ENCODE data around the gene SOX10. TPM values are rescaled to one million over a fixed set of nuclear protein-coding genes. Genes with fewer than 3 reads are reported as not detected.

Gene SOX10
- total RNA-seq, 2 experiments from 2014 or later, result not detected

DNA sequence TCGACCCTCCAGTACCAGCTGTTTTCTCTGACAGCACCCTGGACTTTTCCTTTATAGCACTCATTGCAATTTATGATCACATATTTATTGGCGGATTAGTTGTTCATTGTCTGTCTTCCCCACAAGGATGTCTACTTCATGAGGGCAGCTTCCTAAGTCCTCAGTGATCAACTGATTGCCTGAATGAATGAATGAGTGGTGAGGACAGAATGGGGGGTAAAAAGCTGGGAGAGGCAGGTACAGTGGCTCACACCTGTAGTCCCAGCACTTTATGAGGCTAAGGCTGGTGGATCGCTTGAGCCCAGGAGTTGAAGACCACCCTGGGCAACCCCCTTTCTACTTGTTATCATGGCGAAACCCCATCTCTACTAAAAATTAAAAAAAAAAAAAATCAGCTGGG is 11.1 kb upstream of the SOX10 start:
- no TSS peak for BruUV-seq (replicated peaks)
- ChIA-PET POLR2A (interaction anchor here (0.6 to 0.7 kb wide), 2 partner anchors 154 to 453 kb away, joined by 3 read pairs; no protein-coding TSS in a partner anchor), CTCF (ENCODE audit: unreplicated experiment) (no interaction called here)
- Histone ChIP-seq H3K27ac (ENCODE audit: low read depth, low read length, poor library complexity, severe bottlenecking) (no peak overlapping the region), H4K20me1 (ENCODE audit: insufficient read depth, low read length) (no peaks in the 10 kb centered on the region), H3K36me3 (ENCODE audit: insufficient read depth, low read length) (no peaks in the 10 kb centered on the region), H3K79me2 (ENCODE audit: insufficient read depth, low read depth, low read length) (no peaks in the 10 kb centered on the region), H3K4me3 (ENCODE audit: low read depth, low read length, poor library complexity, severe bottlenecking) (no peak overlapping the region), H3K9me2 (ENCODE audit: insufficient read depth, low read length) (no peaks in the 10 kb centered on the region), H3K9me3 (ENCODE audit: low read length) (no peaks in the 10 kb centered on the region), H3K4me1 (ENCODE audit: insufficient read depth, low read length, poor library complexity, severe bottlenecking) (peaks cover 13% of the 10 kb centered on the region), H2AFZ (ENCODE audit: low read length) (no peak overlapping the region), H3K4me2 (ENCODE audit: low read length) (no peak overlapping the region)
- no peak for DNase-seq (ENCODE audit: low spot score)
- TF ChIP-seq EZH2phosphoT487 (IDR thresholded peaks at IDR 0.05; ENCODE audit: borderline replicate concordance, low read depth, low read length), result no peak
- TF ChIP-seq, protein P1, sequence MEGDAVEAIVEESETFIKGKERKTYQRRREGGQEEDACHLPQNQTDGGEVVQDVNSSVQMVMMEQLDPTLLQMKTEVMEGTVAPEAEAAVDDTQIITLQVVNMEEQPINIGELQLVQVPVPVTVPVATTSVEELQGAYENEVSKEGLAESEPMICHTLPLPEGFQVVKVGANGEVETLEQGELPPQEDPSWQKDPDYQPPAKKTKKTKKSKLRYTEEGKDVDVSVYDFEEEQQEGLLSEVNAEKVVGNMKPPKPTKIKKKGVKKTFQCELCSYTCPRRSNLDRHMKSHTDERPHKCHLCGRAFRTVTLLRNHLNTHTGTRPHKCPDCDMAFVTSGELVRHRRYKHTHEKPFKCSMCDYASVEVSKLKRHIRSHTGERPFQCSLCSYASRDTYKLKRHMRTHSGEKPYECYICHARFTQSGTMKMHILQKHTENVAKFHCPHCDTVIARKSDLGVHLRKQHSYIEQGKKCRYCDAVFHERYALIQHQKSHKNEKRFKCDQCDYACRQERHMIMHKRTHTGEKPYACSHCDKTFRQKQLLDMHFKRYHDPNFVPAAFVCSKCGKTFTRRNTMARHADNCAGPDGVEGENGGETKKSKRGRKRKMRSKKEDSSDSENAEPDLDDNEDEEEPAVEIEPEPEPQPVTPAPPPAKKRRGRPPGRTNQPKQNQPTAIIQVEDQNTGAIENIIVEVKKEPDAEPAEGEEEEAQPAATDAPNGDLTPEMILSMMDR (conservative IDR thresholded peaks at IDR 0.05; ENCODE audit: low read length), result no peak
- intact Hi-C loops (cut with micrococcal nuclease; ENCODE audit: unreplicated experiment), result no loop called here

DNA sequence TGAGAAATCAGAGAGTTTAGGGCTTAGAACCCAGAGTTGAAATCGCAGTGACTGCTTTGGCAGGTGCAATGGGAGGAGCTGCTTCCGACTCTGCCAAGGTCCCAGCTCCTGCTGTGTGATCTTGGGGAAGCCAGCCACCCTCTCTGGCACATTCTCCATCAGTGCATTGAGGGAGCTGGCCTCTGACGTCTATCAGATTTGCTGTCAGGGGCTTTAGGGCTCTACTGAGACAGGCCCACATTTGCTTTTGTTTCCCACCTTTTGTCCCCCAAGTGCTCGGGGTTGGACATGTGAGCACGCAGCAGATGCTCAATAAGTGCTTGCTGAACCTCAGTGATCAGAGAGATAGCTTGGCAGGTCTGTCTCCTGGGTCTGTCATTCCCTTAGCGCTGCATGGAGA is 10.6 kb upstream of the SOX10 start:
- Histone ChIP-seq H3K27ac (ENCODE audit: low read depth, low read length, poor library complexity, severe bottlenecking) (no peak overlapping the region), H3K9me3 (ENCODE audit: low read length) (no peaks in the 10 kb centered on the region), H3K9me2 (ENCODE audit: insufficient read depth, low read length) (no peaks in the 10 kb centered on the region), H2AFZ (ENCODE audit: low read length) (no peak overlapping the region), H3K36me3 (ENCODE audit: insufficient read depth, low read length) (no peaks in the 10 kb centered on the region), H3K4me2 (ENCODE audit: low read length) (no peak overlapping the region), H4K20me1 (ENCODE audit: insufficient read depth, low read length) (no peaks in the 10 kb centered on the region), H3K79me2 (ENCODE audit: insufficient read depth, low read depth, low read length) (no peaks in the 10 kb centered on the region), H3K4me3 (ENCODE audit: low read depth, low read length, poor library complexity, severe bottlenecking) (no peak overlapping the region), H3K4me1 (ENCODE audit: insufficient read depth, low read length, poor library complexity, severe bottlenecking) (peaks cover 13% of the 10 kb centered on the region)
- DNase-seq (ENCODE audit: low spot score), result no peak
- BruUV-seq (replicated peaks), result no TSS peak
- TF ChIP-seq EZH2phosphoT487 (IDR thresholded peaks at IDR 0.05; ENCODE audit: borderline replicate concordance, low read depth, low read length), result no peak
- TF ChIP-seq, protein P1 (conservative IDR thresholded peaks at IDR 0.05; ENCODE audit: low read length), result no peak
- ChIA-PET POLR2A (no interaction called here), CTCF (ENCODE audit: unreplicated experiment) (no interaction called here)
- intact Hi-C loops (cut with micrococcal nuclease; ENCODE audit: unreplicated experiment), result no loop called here

DNA sequence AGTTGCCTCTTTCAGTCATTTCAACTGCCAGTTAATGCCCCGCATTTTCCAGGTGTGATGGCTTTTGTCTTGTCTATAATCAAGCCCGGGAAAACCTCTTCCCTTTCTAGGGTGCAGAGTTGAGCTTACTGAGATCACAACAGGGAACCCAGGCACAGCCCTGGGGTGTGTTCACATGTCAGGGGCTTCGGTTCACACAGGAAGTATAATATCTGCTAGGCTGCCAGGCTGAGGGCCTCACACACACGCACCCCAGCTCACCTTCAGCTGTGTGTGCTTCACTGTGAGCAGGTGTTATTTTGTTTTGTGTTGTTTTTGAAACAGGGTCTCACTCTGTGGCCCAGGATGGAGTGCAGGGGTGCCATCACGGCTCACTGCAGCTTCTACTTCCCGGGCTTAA is 9.7 kb upstream of the SOX10 start:
- ChIA-PET POLR2A (interaction anchor here (0.6 kb wide), 1 partner anchor 576 kb away, joined by 4 read pairs; the partner anchor contains the start of gene DMC1), CTCF (ENCODE audit: unreplicated experiment) (no interaction called here)
- BruUV-seq (replicated peaks), result no TSS peak

More for the DNA sequence above, 9.7 kb upstream of the SOX10 start:
- Histone ChIP-seq H3K36me3 (ENCODE audit: insufficient read depth, low read length) (no peaks in the 10 kb centered on the region), H4K20me1 (ENCODE audit: insufficient read depth, low read length) (no peaks in the 10 kb centered on the region), H3K27ac (ENCODE audit: low read depth, low read length, poor library complexity, severe bottlenecking) (no peak overlapping the region), H3K4me1 (ENCODE audit: insufficient read depth, low read length, poor library complexity, severe bottlenecking) (peaks cover 13% of the 10 kb centered on the region), H3K4me3 (ENCODE audit: low read depth, low read length, poor library complexity, severe bottlenecking) (no peak overlapping the region), H2AFZ (ENCODE audit: low read length) (no peak overlapping the region), H3K9me2 (ENCODE audit: insufficient read depth, low read length) (no peaks in the 10 kb centered on the region), H3K79me2 (ENCODE audit: insufficient read depth, low read depth, low read length) (no peaks in the 10 kb centered on the region), H3K4me2 (ENCODE audit: low read length) (no peak overlapping the region), H3K9me3 (ENCODE audit: low read length) (no peaks in the 10 kb centered on the region)
- DNase-seq (ENCODE audit: low spot score), result no peak
- intact Hi-C loops (cut with micrococcal nuclease; ENCODE audit: unreplicated experiment), result no loop called here
- TF ChIP-seq, protein P1 (conservative IDR thresholded peaks at IDR 0.05; ENCODE audit: low read length), result no peak
- TF ChIP-seq EZH2phosphoT487 (IDR thresholded peaks at IDR 0.05; ENCODE audit: borderline replicate concordance, low read depth, low read length), result no peak

All from OCI-LY7 (cell line).